ENCODE results near the gene GTPBP1.

Gene GTPBP1

DNA sequence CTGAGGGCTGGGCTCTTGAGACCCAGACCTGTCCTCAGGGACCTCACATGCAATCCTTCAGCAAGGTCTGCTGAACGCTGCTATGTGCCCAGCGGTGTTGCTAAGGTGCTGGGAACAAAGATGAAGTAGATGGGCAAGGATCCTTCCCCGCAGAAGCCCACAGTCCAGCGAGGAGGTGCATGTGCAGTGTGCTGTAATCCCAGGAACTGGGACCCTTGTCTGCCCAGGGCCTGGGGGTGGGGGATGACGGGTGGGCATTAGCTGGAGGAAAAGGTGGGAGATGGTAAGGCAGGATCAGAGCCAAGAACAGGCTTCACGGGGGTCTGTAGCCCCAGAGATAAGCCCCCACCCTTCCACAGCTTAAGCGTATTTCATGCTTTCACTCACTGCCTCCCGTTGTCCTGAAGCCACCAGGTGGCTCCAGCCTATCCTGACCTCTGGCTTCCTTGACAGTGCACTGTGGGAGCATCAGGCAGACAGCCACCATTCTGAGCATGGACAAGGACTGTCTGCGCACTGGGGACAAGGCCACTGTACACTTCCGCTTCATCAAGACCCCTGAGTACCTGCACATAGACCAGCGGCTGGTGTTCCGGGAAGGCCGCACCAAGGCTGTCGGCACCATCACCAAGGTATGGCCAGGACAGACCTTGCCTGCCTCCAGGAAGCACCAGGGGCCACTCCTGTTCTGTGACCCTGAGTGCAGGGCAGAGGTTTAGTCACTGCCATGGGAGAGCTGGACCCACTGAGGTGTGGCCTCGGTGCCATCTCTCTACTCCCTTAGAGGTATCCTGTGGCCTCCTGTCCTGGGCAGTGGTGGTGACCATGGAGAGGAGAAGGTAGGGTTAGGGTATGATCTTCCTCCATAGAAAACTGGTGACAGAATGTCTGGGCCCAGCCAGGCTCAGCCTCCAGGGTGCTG is 22.0 kb downstream of the GTPBP1 start:
- no peak for DNase-seq

DNA sequence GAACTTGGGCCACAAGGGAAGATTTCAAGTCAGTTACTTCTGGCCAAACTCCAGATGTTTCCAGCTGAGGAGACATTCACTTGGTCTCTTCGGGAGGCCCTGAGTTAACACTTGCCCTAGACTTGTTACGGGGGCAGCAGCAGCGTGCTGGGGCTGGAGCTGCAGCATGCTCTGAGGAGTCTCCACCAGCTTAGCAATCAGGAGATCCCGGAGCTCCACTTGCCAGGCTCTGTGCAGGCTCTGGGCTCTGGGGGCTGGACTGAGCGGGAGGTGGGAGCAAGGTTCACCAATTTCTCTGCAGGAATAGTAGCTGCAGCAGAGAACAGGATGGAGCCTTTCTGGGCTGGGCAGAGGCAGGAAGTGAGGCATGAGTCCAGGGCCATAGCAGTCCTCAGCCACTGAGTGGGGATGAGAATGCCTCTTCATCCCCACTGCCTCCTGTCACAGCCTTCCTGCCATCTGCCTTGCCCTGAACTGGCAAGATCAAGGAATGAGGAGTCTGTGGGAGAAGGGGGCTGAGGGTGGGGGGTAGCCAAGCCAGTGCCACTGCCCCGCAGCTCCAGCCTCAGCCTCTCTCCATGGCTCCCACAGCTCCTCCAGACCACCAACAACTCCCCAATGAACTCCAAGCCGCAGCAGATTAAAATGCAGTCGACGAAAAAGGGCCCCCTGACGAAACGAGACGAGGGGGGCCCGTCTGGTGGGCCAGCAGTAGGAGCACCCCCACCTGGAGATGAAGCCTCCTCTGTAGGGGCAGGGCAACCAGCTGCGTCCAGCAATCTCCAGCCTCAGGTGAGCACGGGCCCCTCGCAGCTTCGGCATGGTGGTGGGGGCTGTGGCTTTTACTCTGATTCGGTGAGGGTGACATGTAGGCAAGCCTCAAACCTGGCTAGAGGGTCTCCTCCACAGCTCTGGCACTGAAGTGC is 23.4 kb downstream of the GTPBP1 start:
- no peak for DNase-seq

DNA sequence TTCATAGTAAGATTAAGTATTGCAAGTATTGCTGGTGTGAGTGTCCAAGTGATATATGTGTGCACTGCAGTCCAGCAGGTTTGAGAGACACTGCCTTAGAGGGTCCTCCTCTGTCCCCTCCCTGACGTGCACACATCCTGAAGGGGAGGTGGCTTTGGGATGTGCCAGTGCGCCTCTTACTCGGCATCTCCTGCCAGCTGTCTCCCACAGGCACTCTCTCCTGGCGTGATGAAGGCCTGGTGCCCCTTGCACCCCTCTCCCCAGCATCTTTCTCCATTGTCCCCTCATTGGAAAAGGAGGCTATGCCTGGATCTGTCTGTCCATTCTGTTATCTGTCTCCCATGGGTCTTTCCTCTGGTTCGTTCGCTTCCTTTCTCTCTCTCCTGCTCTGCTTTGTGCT is 24.2 kb downstream of the GTPBP1 start:
- no peak for DNase-seq

DNA sequence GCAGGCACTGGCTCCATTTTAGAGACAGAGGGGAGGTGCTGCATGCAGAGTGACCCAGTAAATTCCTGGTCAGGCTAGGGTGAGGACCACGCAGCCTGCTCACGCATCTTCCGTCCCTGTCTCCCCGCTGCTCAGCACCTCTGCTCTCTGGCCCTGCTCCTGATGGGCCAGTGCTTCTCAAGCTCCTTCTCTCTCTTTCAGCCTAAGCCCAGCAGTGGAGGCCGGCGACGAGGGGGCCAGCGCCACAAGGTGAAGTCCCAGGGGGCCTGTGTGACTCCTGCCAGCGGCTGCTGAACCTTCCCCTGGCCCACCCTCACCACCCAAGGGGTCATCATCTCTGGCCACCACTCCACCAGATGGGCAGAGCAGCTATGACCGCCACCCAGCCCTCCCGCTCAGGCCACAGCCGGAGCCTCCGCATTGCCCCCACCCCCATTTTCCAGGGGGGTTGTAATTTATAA is 24.7 kb downstream of the GTPBP1 start:
- DNase-seq: no peak

DNA sequence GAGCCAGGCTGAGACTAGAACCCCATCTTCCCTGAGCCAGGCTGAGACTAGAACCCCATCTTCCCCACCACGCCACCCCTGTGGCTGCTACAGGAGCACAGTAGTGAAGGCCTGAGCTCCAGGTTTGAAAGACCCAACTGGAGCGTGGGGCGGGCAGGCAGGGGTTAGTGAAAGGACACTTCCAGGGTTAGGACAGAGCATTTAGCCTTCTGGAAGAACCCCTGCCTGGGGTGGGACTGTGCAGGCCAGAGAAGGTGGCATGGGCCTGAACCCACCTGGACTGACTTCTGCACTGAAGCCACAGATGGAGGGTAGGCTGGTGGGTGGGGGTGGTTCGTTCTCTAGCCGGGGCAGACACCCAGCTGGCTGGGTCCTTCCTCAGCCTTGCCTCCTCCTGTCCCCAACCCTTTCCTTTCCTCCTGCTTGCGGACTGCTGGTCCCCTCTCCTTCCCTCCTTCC is 26.0 kb downstream of the GTPBP1 start:
- DNase-seq: no peak

DNA sequence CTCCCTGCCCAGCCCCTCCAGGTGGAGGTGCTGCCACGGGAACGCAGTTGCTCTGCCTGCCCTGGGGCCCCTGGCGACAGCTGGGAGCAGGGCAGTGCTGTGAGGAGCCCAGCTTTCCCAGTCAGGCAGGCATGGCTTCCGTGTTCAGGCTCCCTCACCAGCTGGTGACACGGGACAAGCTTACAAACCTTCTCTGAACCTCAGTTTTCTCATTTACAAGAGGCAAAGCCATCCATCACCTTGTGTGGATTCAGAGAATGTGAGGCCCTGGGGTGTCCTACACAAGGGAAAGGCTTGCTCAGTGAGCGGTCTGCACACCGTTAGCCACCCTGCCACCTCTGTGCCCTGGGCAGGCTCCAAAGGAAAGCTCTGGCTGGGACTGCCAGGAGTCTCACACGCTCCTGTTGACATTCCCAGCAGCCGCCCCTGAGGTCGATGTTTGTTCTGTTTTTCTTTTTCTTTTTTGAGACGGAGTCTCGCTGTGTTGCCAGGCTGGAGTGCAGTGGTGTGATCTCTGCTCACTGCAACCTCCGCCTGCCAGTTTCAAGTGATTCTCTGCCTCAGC is 26.6 kb downstream of the GTPBP1 start:
- DNase-seq: no peak

DNA sequence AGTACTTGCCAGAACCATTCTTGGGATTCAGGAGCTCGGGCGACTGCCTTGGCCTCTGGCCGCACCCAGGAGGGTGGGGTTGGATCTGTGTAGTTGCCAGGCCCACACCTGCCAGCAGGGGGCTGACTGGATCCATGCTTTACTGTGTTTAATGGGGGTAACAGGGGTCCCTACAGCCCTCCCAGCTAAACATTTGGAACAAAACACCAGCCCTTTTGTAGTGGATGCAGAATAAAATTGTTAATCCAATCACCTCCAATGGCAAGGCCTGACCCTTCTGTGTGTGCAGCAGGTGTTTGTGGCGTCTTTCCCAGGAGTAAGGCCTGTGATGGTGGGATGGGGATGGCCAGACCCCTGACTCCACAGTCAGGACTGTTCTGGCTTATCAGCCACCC is 27.6 kb downstream of the GTPBP1 start:
- no peak for DNase-seq

DNA sequence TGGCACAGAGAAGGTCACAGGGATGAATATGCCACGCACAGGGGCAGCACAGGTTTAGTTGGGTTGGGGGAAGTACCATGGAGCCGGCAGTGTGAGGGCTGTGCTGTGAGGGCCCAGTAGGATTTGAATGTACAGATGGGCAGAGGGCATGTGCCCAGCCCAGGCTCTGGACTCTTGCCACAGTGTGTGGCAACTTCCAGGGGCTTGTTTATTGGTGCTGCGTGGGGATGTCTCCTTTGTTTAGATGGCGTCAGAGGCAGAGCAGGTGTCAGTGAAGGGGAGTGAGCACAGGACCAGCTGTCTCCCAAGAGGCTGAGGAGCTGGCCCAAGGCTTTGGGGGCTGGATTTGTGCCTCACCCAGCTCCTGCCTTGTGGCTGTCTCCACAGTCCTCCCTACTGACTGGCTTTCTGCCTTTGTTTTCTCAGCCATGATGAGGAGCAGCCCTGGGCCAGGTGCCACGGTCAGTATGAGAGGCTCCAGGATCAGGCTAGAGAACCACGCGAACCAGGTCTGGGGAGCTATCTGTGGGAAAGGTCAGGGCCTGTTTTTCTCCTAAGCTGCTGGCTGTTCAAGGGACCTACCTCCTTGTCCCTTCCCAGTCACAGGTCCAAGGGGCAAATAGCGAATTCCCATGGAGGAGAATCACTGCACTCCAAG is 28.1 kb downstream of the GTPBP1 start:
- DNase-seq: peak; percentile 38

DNA sequence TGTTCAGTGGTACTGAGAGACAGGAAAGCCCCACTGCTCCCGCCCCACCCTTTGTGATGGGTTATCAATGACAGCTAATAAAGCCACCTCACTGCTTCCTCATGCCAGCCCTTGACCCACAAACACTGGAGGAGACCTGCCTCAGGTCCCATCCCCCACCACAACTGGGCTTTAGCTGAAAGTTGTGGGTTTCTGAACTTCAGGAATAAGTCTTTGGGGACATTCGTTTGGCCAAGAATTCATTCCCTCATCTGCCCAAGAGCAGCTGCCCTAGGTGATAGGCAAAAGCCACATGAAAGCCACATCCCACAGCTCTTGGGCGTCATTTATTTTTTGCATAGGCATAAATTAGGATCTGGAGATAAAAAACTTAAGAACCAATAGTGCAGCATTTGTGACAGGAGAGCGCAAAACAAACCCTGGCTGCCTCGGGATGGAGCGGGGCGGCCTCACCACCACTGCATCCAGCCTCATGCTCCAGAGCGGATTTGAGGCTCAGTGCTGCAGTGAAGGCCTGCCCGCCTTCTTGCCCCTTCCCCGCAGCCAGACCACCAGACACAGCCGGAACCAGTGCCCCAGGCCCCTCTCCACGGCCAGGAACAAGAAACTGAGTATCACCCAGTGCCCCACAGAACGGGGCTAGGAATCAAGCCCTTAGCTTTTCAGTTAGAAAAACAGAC is 28.8 kb downstream of the GTPBP1 start:
- DNase-seq: no peak

DNA sequence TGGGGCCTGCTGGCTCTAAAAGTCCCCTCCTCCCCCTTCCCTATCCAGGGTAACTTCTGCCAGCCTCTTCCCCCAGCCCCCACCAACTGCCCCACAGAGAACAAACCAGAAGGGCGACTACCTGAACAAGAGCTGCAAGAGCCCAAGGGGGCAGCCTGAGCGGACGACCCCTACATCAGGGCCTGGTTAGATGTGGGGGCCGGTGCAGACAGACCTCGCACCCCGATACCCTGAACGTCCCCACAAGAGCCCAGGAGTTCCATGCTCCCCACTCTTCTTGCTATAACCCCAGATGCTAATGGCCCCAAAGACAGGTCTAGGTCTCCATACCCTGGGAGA is 29.4 kb downstream of the GTPBP1 start:
- DNase-seq: no peak

DNA sequence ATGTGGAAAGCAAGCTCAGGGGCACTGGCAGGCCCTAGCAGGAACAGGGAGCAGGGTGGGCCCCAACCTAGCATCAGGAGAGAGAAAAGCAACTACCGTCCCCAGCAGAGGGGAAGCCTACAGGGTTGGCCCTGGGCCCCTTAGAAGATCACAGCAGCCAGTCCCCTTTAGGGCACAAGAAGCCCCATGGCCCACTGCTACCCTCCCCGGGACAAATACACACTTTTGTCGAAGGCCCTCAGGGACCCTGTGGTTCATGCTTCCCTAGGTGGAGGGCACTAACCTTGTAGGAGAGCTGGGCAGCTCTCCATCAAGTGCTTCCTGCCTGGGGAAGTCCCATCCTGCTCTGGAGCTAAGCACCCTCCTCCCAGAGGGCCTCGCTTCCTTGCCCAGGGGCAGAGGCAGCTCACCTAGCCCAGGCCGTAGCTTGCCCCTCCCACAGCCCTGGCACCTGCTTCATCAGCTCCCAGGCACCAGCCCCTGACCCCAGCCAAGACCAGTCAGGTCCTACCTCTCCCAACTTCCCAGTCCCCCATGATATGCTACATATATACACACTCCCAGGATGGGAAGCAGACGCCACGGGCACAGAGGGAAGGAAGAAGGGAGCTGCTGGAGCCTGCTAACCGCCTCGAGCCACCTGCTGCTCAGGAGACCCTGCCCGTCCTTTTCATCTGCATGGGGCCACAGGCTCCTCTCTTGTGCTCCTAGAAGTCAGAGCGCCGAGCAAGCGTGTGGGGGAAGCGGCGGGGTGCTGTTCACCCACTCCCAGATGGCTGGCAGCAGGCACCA is 29.9 kb downstream of the GTPBP1 start:
- DNase-seq: no peak

DNA sequence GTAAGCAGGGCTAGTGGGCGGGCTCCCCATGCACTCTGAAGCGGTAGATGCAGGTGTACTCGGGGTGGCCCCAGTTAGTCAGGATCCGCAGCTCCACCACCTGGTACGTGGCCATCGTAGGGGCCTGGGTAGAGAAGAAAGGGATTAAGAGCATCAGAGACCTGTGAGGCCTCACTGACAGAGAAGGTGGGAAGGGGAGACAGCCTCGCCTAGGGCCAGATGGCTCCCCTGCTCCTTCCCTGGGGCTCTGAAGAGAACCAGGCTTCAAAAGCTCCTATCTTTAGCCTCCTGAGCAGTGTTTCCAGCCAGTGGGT is 30.5 kb downstream of the GTPBP1 start:
- DNase-seq: no peak

DNA sequence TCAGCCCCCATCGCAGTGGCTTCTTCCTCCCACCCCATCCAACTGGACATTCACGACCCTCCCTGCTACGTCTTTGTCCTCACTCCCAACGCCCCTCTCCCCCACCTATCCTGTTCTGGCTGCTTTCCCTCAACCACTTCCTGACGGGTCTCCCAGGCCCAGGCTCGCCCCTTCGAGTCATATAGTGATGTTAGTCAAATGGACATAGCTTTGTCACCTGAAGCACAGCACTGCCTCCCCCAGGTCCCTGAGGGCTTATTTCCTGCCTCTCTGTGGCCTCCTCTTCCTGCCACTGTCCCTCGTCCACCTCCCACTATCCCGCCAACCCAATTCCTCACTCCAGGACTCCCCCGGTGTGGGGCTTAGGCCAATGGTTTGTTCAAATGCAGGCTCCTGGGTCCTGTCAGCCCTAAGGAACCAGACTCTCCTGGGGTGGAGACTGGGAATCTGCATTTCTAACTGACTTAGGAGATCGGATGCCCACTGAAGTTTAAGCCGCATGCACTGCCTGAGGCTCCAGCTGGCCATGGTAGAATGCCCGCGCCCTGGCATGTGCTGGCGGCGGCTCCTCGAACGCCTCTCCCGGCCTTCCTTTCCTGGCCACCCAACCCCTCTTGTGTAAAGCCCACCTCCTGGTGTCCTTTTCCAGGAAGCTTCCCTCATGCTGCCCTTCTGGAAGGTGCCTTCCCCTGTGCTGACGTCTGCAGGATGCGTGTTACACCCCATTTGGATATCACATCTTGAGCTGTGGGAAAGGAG is 31.7 kb downstream of the GTPBP1 start:
- DNase-seq: no peak

DNA sequence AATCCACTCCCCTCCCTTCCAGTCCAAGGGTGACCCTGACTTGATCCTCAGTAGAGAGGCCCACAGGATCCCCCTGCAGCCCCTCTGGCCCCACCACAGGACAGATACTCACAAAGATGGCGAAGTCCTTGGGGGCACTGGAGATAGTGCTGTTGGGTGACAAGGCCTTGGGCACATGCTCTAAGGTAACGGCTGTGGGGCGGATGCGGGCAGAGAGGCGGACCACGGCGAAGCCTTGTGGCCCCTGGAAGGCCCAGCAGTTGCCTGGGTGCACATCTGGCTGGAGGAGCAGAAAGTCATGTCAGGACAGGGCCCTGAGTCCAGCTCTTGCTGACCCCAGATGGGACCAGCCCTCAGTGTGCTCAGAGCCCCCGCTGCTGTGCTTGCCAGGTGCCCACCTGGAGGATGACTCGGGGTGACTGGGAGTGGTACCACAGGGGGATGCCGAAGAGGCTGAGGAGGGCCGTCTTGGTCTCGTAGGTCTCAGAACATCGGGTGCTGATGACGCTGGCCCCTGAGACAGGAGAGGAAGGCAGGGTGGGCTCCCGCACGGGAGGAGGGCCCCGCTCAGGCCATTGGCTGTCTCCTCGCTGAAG is 32.8 kb downstream of the GTPBP1 start:
- DNase-seq: no peak

DNA sequence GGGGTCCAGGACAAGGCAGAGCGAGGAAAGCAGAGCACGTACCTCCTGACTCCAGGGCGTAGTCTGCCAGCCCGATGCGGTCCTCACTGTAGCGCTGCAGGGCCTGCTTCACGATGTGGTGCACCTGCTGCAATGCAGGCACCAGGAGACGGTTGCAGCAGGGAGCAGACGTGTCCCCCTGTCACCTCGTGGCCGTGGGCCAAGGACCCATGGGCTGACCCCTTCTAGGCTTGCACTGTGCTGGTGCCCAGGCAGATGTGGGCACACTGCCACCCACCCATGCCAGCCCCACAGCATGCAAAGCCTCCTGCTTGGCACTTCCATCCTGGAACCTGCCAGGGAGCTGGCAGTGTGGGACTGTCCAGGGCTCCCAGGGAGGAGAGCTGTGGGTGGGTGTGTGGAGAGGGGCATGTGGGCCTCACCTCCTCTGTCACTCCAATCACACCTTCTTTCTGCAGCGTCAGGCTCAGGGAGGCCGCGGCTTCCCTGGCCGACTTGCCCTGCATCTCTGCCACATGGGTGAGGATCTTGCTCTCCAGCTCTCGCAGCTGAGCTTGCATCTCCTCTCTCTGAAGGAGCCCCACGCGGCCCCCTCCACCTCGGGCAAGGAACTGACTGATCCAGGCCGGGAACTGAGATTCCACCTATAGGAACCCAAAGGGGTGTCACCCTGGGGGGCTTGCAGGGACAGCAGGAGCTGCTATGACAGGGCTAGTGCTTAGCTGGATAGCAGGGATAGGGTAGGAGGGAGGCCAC is 33.7 kb downstream of the GTPBP1 start:
- DNase-seq: no peak

DNA sequence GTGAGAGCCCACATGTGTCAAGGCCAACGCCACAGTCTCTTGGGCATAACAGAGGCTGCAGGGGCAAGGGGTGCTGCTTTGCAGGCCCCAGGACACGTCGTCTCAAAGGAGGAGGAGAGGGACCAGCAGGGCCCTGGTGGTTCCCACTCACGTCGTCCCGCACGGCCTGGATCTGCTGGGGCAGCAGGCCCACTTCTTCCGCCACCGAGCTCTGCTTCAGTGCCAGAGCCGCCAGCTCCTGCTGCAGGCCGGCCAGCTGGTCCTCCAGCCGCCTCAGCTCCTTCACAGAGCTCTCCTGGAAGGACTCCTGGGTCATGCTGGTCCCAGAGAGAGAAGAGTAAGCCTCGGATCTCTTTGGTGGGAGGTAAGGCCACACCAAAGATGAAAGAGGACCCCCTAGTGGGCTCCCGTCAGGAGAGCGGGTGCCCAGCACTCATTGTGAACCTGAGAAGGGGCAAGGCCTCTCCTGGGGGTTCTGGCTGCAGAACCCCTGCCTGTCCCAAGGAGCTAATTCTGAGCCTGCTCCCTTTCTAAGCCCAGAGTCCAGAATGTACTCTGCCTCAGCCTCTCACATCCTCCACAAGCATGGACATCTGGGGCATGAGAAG is 34.5 kb downstream of the GTPBP1 start:
- DNase-seq: no peak

DNA sequence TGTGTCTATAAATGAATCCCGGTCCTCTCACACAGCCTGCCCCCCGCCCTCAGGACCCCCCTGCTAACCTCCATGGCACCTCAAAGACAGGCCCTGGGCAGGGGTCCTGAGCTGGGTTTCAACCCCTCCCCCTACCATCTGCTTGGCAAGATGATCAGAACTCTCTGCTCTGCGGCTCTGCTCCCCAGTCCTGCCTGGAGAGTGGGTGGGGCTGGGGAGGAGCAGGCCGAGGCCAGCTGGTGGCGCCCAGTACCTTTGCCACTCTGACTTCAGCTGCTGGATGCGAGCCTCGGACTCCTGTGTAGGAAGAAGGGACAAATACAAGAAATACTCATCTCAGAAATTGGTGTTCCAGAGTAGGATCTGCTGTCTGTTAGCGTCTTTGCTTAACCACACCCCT is 35.0 kb downstream of the GTPBP1 start:
- no peak for DNase-seq

DNA sequence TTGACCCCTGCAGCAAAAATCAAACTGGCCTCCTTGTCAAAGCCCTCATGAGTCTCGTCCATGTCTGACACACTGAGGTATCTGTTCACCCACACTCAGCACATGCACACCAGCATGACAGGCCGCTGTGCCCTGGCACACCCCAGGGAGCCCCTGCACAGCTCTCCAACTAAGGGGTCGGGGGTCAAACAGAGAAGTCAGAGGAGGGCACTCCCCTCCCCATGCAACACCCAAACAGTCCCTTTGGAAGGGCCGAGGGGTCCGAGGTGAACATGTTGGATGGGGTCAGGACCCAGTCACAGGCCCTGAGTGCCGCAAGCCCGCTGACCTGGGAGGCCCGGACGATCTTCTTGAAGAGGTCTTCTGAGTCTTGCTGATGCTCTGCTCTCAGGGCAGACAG is 35.4 kb downstream of the GTPBP1 start:
- DNase-seq: no peak

DNA sequence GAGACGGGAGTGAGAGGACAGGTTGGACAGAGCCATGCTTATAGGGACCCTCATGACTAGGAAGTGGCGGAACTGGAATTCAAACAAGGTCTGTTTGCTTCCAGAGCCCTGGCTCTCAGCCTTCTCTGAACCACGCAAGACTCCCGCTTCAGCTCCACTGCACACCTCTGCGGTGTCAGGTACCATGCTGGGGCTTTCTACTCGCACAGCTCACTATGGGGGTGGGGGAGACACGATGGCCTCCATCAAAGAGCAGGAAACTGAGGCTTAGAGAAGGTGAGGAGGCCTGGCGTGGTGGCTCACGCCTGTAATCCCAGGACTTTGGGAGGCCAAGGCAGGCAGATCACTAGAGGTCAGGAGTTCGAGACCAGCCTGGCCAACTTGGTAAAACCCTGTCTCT is 35.8 kb downstream of the GTPBP1 start:
- DNase-seq: no peak
